ENCODE measurements around the gene CDK8. TPM values are rescaled to one million over a fixed set of nuclear protein-coding genes. Genes with fewer than 3 reads are reported as not detected.

The CDK8 gene
- total RNA-seq, 4 donors from 2014 or later = 6.7 to 17.9 (median 15.4) TPM

DNA sequence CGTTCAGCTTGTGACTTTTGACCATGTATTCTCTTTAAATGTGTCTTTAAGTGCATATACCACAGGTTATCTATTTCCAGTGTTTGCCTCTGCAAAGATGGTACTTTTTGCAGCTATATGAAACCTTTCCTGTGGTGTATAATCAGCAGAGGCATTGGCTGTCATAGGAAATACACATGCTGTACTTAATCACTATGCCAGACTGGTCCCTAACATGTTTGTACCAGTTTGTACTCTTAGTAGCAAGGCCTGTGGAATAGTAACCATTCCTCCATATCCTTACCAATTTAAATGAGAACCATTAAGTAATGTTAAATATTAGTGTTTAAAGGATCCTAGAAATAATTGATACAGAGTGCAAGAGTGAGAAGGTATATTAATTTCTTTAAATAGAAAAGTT lies 69.8 kb downstream of the CDK8 start:
- intact Hi-C loops (cut with DNase I; ENCODE audit: low total_unique reads) = no loop called here
- Histone ChIP-seq H3K4me3 (no peak overlapping the region), H3K27ac (no peak overlapping the region), H3K9me3 (no peaks in the 10 kb centered on the region), H3K36me3 (no peaks in the 10 kb centered on the region), H3K27me3 (no peaks in the 10 kb centered on the region), H3K4me1 (no peaks in the 10 kb centered on the region)
- DNase-seq = no peak
- no peak for TF ChIP-seq CTCF (IDR thresholded peaks at IDR 0.05)
- no peak for TF ChIP-seq POLR2A (IDR thresholded peaks at IDR 0.05)

GRCh38 chr13:26324294-26324693 lies 70.4 kb downstream of the CDK8 start:
- no peaks in the 10 kb centered on the region for H3K9me3 ChIP-seq
- H3K4me1 ChIP-seq = no peaks in the 10 kb centered on the region
- H3K36me3 ChIP-seq = no peaks in the 10 kb centered on the region
- TF ChIP-seq CTCF (IDR thresholded peaks at IDR 0.05) (no peak), POLR2A (IDR thresholded peaks at IDR 0.05) (no peak)
- no peaks in the 10 kb centered on the region for H3K27me3 ChIP-seq
- intact Hi-C loops (cut with DNase I; ENCODE audit: low total_unique reads) = no loop called here
- no peak for DNase-seq
- no peak overlapping the region for H3K4me3 ChIP-seq
- H3K27ac ChIP-seq = no peak overlapping the region

GRCh38 chr13:26324867-26325266 lies 70.9 kb downstream of the CDK8 start:
- no peaks in the 10 kb centered on the region for H3K27me3 ChIP-seq
- H3K9me3 ChIP-seq = no peaks in the 10 kb centered on the region
- no peaks in the 10 kb centered on the region for H3K36me3 ChIP-seq
- intact Hi-C loops (cut with DNase I; ENCODE audit: low total_unique reads) = no loop called here
- no peak overlapping the region for H3K27ac ChIP-seq
- no peaks in the 10 kb centered on the region for H3K4me1 ChIP-seq
- no peak overlapping the region for H3K4me3 ChIP-seq
- DNase-seq = no peak
- TF ChIP-seq CTCF (IDR thresholded peaks at IDR 0.05) (no peak), POLR2A (IDR thresholded peaks at IDR 0.05) (no peak)

DNA sequence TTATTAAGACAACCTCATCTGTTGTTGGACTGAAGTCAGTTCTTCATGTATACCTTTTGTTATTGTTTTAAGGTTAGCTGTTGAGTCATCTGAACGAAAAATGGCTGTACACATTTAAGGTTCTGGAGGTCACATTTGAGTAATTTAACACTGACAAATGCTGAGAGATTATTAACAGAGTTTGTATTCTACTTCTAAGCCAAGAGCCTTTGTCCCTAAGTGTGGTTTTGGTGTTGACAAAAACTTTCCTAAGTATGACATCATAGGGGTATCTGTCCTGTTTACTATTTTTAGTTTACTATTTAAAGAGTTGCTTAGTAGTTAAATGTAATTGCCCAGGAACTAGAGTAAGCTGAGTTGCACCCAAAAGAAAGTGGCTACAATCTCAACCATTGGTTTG lies 71.9 kb downstream of the CDK8 start:
- intact Hi-C loops (cut with DNase I; ENCODE audit: low total_unique reads) = no loop called here
- TF ChIP-seq CTCF (IDR thresholded peaks at IDR 0.05) (no peak), POLR2A (IDR thresholded peaks at IDR 0.05) (no peak)
- H3K36me3 ChIP-seq = no peaks in the 10 kb centered on the region

DNA sequence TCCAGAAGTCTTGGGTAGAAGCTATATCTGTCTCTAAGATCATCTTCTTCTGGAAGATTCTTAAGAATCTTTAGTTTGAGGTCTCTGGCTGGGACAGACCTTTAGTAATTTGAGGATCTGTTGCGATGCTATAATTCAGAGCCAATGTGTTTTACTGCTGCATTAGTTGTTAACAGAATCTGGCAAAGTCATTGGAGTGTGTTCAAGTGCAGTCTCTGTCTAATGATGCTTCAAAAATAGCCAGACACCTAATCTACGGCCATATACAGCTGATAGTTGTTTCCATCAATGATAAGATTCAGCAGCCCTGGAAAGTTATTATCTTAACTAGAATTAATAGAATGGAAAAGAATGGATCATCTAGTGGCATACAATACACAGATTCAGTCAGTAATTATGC lies 72.6 kb downstream of the CDK8 start:
- TF ChIP-seq CTCF (IDR thresholded peaks at IDR 0.05) = no peak
- no peak for TF ChIP-seq POLR2A (IDR thresholded peaks at IDR 0.05)
- Histone ChIP-seq H3K36me3 (no peaks in the 10 kb centered on the region), H3K4me3 (no peak overlapping the region), H3K27me3 (no peaks in the 10 kb centered on the region), H3K4me1 (no peaks in the 10 kb centered on the region), H3K27ac (no peak overlapping the region), H3K9me3 (no peaks in the 10 kb centered on the region)
- intact Hi-C loops (cut with DNase I; ENCODE audit: low total_unique reads) = no loop called here
- no peak for DNase-seq

More for the DNA sequence above, 71.9 kb downstream of the CDK8 start:
- no peaks in the 10 kb centered on the region for H3K4me1 ChIP-seq
- DNase-seq = no peak
- no peaks in the 10 kb centered on the region for H3K27me3 ChIP-seq
- H3K4me3 ChIP-seq = no peak overlapping the region
- no peak overlapping the region for H3K27ac ChIP-seq
- H3K9me3 ChIP-seq = no peaks in the 10 kb centered on the region
